ENCODE results near the gene SANBR. TPM values are rescaled to one million over a fixed set of nuclear protein-coding genes. Genes with fewer than 3 reads are reported as not detected.
"Not testable (repeated sequence)": the region's sequence is repeated elsewhere in the genome, so short reads cannot be mapped to it uniquely, and the experiment has no call there.

Gene SANBR
- total RNA-seq, 6 experiments from 2014 or later: 5.1 to 9.8 (median 8.4) TPM

DNA sequence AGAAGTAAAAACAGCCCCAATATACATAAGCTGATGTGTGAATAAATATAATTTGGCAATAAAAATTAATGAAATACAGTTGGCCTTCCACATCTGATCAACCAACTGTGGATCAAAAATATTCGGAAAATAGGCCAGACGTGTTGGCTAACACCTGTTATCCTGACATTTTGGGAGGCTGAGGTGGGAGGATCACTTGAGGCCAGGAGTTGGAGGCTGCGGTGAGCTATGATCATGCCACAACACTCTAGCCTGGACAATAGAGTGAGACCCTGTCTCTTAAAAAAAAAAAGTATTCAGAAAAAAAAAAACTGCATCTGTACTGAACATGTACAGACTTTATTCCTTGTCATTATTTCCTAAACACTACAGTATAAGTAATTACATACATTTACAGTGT is 36.1 kb upstream of the SANBR start:
- Mint-ChIP-seq H3K36me3 (ENCODE audit: low read depth) (peaks cover 35% of the 10 kb centered on the region), H3K9me3 (no peaks in the 10 kb centered on the region; the same call in 1 of the 2 replicates), H3K27ac (no peak overlapping the region), H3K27me3 (ENCODE audit: insufficient read depth) (no peaks in the 10 kb centered on the region), H3K4me3 (no peak overlapping the region), H3K4me1 (ENCODE audit: low read depth) (no peaks in the 10 kb centered on the region)
- no peak for DNase-seq
- TF ChIP-seq, protein P1, sequence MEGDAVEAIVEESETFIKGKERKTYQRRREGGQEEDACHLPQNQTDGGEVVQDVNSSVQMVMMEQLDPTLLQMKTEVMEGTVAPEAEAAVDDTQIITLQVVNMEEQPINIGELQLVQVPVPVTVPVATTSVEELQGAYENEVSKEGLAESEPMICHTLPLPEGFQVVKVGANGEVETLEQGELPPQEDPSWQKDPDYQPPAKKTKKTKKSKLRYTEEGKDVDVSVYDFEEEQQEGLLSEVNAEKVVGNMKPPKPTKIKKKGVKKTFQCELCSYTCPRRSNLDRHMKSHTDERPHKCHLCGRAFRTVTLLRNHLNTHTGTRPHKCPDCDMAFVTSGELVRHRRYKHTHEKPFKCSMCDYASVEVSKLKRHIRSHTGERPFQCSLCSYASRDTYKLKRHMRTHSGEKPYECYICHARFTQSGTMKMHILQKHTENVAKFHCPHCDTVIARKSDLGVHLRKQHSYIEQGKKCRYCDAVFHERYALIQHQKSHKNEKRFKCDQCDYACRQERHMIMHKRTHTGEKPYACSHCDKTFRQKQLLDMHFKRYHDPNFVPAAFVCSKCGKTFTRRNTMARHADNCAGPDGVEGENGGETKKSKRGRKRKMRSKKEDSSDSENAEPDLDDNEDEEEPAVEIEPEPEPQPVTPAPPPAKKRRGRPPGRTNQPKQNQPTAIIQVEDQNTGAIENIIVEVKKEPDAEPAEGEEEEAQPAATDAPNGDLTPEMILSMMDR (IDR thresholded peaks at IDR 0.05): no peak

DNA sequence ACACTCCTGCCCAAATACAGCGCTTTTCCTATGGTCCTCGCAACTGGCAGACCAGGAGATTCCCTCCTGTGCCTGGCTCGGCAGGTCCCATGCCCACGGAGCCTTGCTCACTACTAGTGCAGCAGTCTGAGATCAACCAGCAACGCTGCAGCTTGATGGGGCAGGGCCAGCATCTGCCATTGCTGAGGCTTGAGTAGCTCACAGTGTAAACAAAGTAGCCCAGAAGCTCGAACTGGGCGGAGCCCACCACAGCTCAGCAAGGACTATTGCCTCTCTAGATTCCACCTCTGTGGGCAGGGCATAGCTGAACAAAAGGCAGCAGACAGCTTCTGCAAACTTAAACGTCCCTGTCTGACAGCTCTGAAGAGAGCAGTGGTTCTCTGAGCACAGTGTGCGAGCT is 31.1 kb upstream of the SANBR start:
- not testable (repeated sequence) for H3K27ac Mint-ChIP-seq; H3K9me3 Mint-ChIP-seq; H3K4me1 Mint-ChIP-seq (ENCODE audit: low read depth); H3K4me3 Mint-ChIP-seq; DNase-seq; H3K27me3 Mint-ChIP-seq (ENCODE audit: insufficient read depth)
- H3K36me3 Mint-ChIP-seq (ENCODE audit: low read depth): peaks cover 59% of the 10 kb centered on the region

DNA sequence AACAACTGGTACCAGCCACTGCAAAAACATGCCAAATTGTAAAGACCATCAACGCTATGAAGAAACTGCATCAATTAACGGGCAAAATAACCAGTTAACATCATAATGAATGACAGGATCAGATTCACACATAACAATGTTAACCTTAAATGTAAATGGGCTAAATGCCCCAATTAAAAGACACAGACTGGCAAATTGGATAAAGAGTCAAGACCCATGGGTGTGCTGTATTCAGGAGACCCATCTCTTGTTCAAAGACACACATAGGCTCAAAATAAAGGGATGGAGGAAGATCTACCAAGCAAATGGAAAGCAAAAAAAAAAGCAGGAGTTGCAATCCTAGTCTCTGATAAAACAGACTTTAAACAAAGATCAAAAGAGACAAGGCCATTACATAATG is 29.0 kb upstream of the SANBR start:
- not testable (repeated sequence) for H3K4me3 Mint-ChIP-seq; H3K27me3 Mint-ChIP-seq (ENCODE audit: insufficient read depth); H3K4me1 Mint-ChIP-seq (ENCODE audit: low read depth); H3K27ac Mint-ChIP-seq; H3K9me3 Mint-ChIP-seq; DNase-seq
- H3K36me3 Mint-ChIP-seq (ENCODE audit: low read depth): peaks cover 65% of the 10 kb centered on the region

DNA sequence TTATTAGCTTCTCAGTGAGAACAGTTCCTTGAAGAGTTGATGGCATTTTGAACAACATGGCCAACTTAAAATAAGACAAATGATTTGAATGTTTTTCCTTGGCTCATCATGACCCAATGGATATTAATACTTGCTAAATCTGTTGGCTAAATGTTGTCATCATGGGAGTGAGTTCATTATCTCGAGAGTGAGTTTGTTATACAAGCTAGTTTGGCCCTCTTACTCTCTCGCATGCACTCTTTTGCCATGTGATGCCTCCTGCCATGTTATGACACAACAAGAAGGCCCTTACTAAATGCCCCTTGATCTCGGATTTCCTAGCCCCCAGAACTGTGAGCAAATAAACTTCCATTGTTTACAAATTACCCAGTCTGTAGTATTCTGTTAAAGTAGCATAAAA is 22.9 kb upstream of the SANBR start:
- H3K4me1 Mint-ChIP-seq (ENCODE audit: low read depth): peaks cover 6% of the 10 kb centered on the region; the same call in 1 of the 2 replicates
- H3K36me3 Mint-ChIP-seq (ENCODE audit: low read depth): peaks cover 16% of the 10 kb centered on the region
- H3K27me3 Mint-ChIP-seq (ENCODE audit: insufficient read depth): no peaks in the 10 kb centered on the region; the same call in 1 of the 2 replicates
- DNase-seq: no peak
- H3K27ac Mint-ChIP-seq: no peak overlapping the region
- H3K4me3 Mint-ChIP-seq: no peak overlapping the region
- TF ChIP-seq, protein P1 (IDR thresholded peaks at IDR 0.05): no peak
- H3K9me3 Mint-ChIP-seq: no peaks in the 10 kb centered on the region; the same call in 1 of the 2 replicates

DNA sequence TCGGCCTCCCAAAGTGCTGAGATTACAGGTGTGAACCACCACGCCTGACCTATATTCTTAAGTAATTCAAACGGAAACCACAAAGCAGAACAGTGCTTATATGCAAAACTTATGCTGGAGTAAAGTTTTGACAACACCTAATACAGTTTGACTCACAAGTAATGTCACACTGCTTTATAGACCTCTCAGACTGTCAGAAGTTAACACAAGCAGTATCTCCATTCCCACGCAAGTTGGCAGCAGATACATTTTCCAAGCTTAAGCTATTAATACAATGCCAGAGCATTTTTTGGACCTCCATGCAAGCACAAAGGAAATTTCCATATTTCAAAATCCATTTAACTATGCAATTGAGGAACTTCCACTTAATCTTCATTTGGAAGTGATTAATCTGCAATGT is 21.0 kb upstream of the SANBR start:
- Mint-ChIP-seq H3K4me3 (no peak overlapping the region), H3K4me1 (ENCODE audit: low read depth) (peaks cover 3% of the 10 kb centered on the region; the same call in 1 of the 2 replicates), H3K36me3 (ENCODE audit: low read depth) (peaks cover 12% of the 10 kb centered on the region), H3K27me3 (ENCODE audit: insufficient read depth) (no peaks in the 10 kb centered on the region; the same call in 1 of the 2 replicates), H3K27ac (no peak overlapping the region), H3K9me3 (no peaks in the 10 kb centered on the region)
- TF ChIP-seq, protein P1 (IDR thresholded peaks at IDR 0.05): no peak
- no peak for DNase-seq

DNA sequence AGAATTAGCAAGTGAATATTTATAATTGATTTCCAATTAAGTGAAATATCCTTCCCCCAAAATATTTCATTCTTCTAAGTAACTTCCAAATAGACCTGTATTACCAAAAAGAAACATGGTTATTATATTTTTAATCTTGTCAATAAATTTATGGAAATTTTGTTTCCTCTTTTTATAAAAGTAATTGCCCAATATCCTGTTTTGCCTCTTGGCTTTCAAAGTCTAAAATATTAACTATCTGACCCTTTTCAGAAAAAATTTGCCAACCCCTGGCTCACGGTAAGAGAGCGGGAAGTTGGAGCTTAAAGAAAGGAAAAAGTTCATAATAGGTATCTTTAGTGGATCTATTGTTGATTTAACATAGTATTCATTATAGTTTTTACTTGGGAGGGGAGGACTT is 20.4 kb upstream of the SANBR start:
- TF ChIP-seq, protein P1 (IDR thresholded peaks at IDR 0.05): no peak
- DNase-seq: no peak
- no peaks in the 10 kb centered on the region for H3K4me1 Mint-ChIP-seq (ENCODE audit: low read depth)
- peaks cover 6% of the 10 kb centered on the region for H3K36me3 Mint-ChIP-seq (ENCODE audit: low read depth)
- no peak overlapping the region for H3K27ac Mint-ChIP-seq
- H3K4me3 Mint-ChIP-seq: no peak overlapping the region
- H3K27me3 Mint-ChIP-seq (ENCODE audit: insufficient read depth): no peaks in the 10 kb centered on the region; the same call in 1 of the 2 replicates
- no peaks in the 10 kb centered on the region for H3K9me3 Mint-ChIP-seq

DNA sequence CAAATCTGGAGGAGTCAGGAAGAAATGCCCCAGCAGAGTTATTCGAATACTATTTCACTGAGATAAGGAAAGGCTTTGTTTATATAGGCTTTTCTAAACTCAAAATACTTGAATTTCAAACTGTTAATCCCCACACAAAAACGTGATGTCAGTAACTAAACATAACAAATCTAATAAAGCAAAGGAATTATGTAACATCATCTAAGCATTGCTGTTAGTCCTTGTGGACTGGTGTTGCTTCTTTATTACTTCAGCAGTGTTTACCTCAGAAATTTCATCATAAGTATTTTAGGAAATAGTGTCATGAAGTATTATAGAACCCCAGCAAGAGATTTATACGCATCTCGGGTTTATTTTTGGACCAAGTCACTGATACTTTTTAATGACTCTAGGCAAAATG is 19.7 kb upstream of the SANBR start:
- Mint-ChIP-seq H3K4me3 (no peak overlapping the region), H3K27me3 (ENCODE audit: insufficient read depth) (no peaks in the 10 kb centered on the region; the same call in 1 of the 2 replicates), H3K27ac (no peak overlapping the region), H3K4me1 (ENCODE audit: low read depth) (no peaks in the 10 kb centered on the region), H3K9me3 (no peaks in the 10 kb centered on the region), H3K36me3 (ENCODE audit: low read depth) (peaks cover 5% of the 10 kb centered on the region)
- TF ChIP-seq, protein P1 (IDR thresholded peaks at IDR 0.05): no peak
- DNase-seq: no peak
